ENCODE measurements around the gene TMEM259.

TMEM259 gene

GRCh38 chr19:989381-990081, 31.4 kb downstream of the TMEM259 start:
- TF ChIP-seq TAF1 (IDR thresholded peaks at IDR 0.05; ENCODE audit: low read depth) (no peak), MAX (IDR thresholded peaks at IDR 0.05) (0 out of 2 replicates have a peak, but pooled peaks have one; percentile 14), RAD21 (IDR thresholded peaks at IDR 0.05; ENCODE audit: low read depth) (no peak), CREB1 (IDR thresholded peaks at IDR 0.05; ENCODE audit: low read depth) (no peak), ZBTB7A (IDR thresholded peaks at IDR 0.05; ENCODE audit: low read depth) (no peak), YY1 (IDR thresholded peaks at IDR 0.05; ENCODE audit: low read depth) (no peak)

GRCh38 chr19:988510-988909, 32.4 kb downstream of the TMEM259 start:
- TF ChIP-seq TCF12 (IDR thresholded peaks at IDR 0.05; ENCODE audit: low read depth) (no peak), TEAD4 (IDR thresholded peaks at IDR 0.05) (no peak), NFIC (IDR thresholded peaks at IDR 0.05) (no peak), EP300 (IDR thresholded peaks at IDR 0.05; ENCODE audit: borderline replicate concordance) (no peak), EGR1 (IDR thresholded peaks at IDR 0.05) (no peak), ZBTB7A (IDR thresholded peaks at IDR 0.05; ENCODE audit: low read depth) (no peak), CEBPB (IDR thresholded peaks at IDR 0.05) (no peak), REST (IDR thresholded peaks at IDR 0.05; ENCODE audit: low read depth) (no peak), RAD21 (IDR thresholded peaks at IDR 0.05; ENCODE audit: low read depth) (no peak), YY1 (IDR thresholded peaks at IDR 0.05; ENCODE audit: low read depth) (no peak), CREB1 (IDR thresholded peaks at IDR 0.05; ENCODE audit: low read depth) (no peak), MAX (IDR thresholded peaks at IDR 0.05) (no peak), FOXM1 (IDR thresholded peaks at IDR 0.05; ENCODE audit: borderline replicate concordance, low read depth) (no peak)

GRCh38 chr19:988081-988480, 32.8 kb downstream of the TMEM259 start:
- TF ChIP-seq CREB1 (IDR thresholded peaks at IDR 0.05; ENCODE audit: low read depth) (no peak), EP300 (IDR thresholded peaks at IDR 0.05; ENCODE audit: borderline replicate concordance) (peak; percentile 37; the same call in 1 of the 2 replicates), EGR1 (IDR thresholded peaks at IDR 0.05) (peak; percentile 47; the same call in 1 of the 2 replicates), MAX (IDR thresholded peaks at IDR 0.05) (0 out of 2 replicates have a peak, but pooled peaks have one; percentile 13)

GRCh38 chr19:986083-986482, 34.8 kb downstream of the TMEM259 start:
- TF ChIP-seq CREB1 (IDR thresholded peaks at IDR 0.05; ENCODE audit: low read depth): no peak
- no peak for TF ChIP-seq ZBTB7A (IDR thresholded peaks at IDR 0.05; ENCODE audit: low read depth)
- no peak for TF ChIP-seq RAD21 (IDR thresholded peaks at IDR 0.05; ENCODE audit: low read depth)
- no peak for TF ChIP-seq YY1 (IDR thresholded peaks at IDR 0.05; ENCODE audit: low read depth)
- no peak for TF ChIP-seq FOXM1 (IDR thresholded peaks at IDR 0.05; ENCODE audit: borderline replicate concordance, low read depth)
- no peak for TF ChIP-seq MAX (IDR thresholded peaks at IDR 0.05)
- no peak for TF ChIP-seq EGR1 (IDR thresholded peaks at IDR 0.05)
- no peak for TF ChIP-seq NFIC (IDR thresholded peaks at IDR 0.05)

GRCh38 chr19:984165-984967, 36.6 kb downstream of the TMEM259 start, which contains the start of gene WDR18:
Gene WDR18, plus strand, starts transcription at chr19:984345. Its CDS starts 9 bp downstream, at chr19:984354.
- no peak for TF ChIP-seq CEBPB (IDR thresholded peaks at IDR 0.05)
- TF ChIP-seq RAD21 (IDR thresholded peaks at IDR 0.05; ENCODE audit: low read depth): no peak
- TF ChIP-seq FOXM1 (IDR thresholded peaks at IDR 0.05; ENCODE audit: borderline replicate concordance, low read depth): no peak
- 0 out of 2 replicates have a peak, but pooled peaks have one; percentile 22 for TF ChIP-seq NFIC (IDR thresholded peaks at IDR 0.05)
- 0 out of 2 replicates have a peak, but pooled peaks have one; percentile 41 for TF ChIP-seq EGR1 (IDR thresholded peaks at IDR 0.05)
- 0 out of 2 replicates have a peak, but pooled peaks have one; percentile 20 for TF ChIP-seq TEAD4 (IDR thresholded peaks at IDR 0.05)
- peak; percentile 99 for TF ChIP-seq YY1 (IDR thresholded peaks at IDR 0.05; ENCODE audit: low read depth)
- peak; percentile 53; the same call in 1 of the 2 replicates for TF ChIP-seq TCF12 (IDR thresholded peaks at IDR 0.05; ENCODE audit: low read depth)
- TF ChIP-seq REST (IDR thresholded peaks at IDR 0.05; ENCODE audit: low read depth): no peak
- no peak for TF ChIP-seq EP300 (IDR thresholded peaks at IDR 0.05; ENCODE audit: borderline replicate concordance)
- TF ChIP-seq USF1 (IDR thresholded peaks at IDR 0.05): peak; percentile 72
- peak; percentile 93 for TF ChIP-seq MAX (IDR thresholded peaks at IDR 0.05)
- peak; percentile 77 for TF ChIP-seq TAF1 (IDR thresholded peaks at IDR 0.05; ENCODE audit: low read depth)
- peak; percentile 41; the same call in 1 of the 2 replicates for TF ChIP-seq ZBTB7A (IDR thresholded peaks at IDR 0.05; ENCODE audit: low read depth)
- peak; percentile 93 for TF ChIP-seq CREB1 (IDR thresholded peaks at IDR 0.05; ENCODE audit: low read depth)

Data from Ishikawa (cell line).